Liver (tissue), 9 donors: Measurements from ENCODE around the gene ALPK3. TPM values are rescaled to one million over a fixed set of nuclear protein-coding genes. Genes with fewer than 3 reads are reported as not detected.

Source experiments
- DNase-seq: peaks from one replicate; pipeline ENCODE4 v3.0.0-alpha.2; 2017; ENCODE audit warnings: low spot score
- H3K27ac ChIP-seq, 2 donors: one replicate each; pipeline ENCODE4 v1.7.0; 2013; ENCODE audit warnings: inconsistent platforms in 2 of 2, low read length in 2 of 2, control low read depth in 1 of 2, low read depth in 1 of 2, mild to moderate bottlenecking in 1 of 2
- H3K27me3 ChIP-seq, 4 donors: one replicate each; pipeline versions ENCODE4 v1.6.1 to v1.7.0; 2013; ENCODE audit warnings: low read length in 3 of 4, inconsistent platforms in 1 of 4, mild to moderate bottlenecking in 1 of 4, moderate library complexity in 1 of 4; ENCODE audit not compliant: control insufficient read depth in 4 of 4, insufficient read depth in 4 of 4
- H3K36me3 ChIP-seq, 4 donors: one replicate each; pipeline versions ENCODE4 v1.6.1 to v1.7.0; 2013; ENCODE audit warnings: low read length in 3 of 4, mild to moderate bottlenecking in 3 of 4, low read depth in 1 of 4, moderate library complexity in 1 of 4; ENCODE audit not compliant: control insufficient read depth in 4 of 4, insufficient read depth in 3 of 4
- H3K4me1 ChIP-seq, 4 donors: one replicate each; pipeline versions ENCODE4 v1.6.1 to v1.7.0; 2013; ENCODE audit warnings: low read length in 3 of 4, mild to moderate bottlenecking in 3 of 4, moderate library complexity in 1 of 4; ENCODE audit not compliant: control insufficient read depth in 4 of 4, insufficient read depth in 4 of 4
- H3K4me3 ChIP-seq, 3 donors: one replicate each; pipeline versions ENCODE4 v1.6.1 to v1.7.0; 2013; ENCODE audit warnings: low read length in 3 of 3, control low read depth in 1 of 3, low read depth in 1 of 3, mild to moderate bottlenecking in 1 of 3
- H3K9ac ChIP-seq, 2 donors: one replicate each; pipeline ENCODE4 v1.7.0; 2013; ENCODE audit warnings: low read length in 2 of 2, mild to moderate bottlenecking in 2 of 2, moderate library complexity in 2 of 2, control low read depth in 1 of 2, low read depth in 1 of 2
- H3K9me3 ChIP-seq, 4 donors: one replicate each; pipeline versions ENCODE4 v1.6.1 to v1.7.0; 2013; ENCODE audit warnings: low read length in 3 of 4; ENCODE audit not compliant: control insufficient read depth in 4 of 4
- CTCF ChIP-seq: fragments of 150-350 bp; IDR thresholded peaks from 2 replicates; pipeline ENCODE4 v1.5.1; 2017; ENCODE audit warnings: improper control_type of control experiment, low read depth, low read length; ENCODE audit not compliant: missing input control
- EGR1 ChIP-seq, 2 donors: IDR thresholded peaks; 2 replicates each; pipeline ENCODE4 v1.6.1; 2016 to 2018; ENCODE audit warnings: antibody characterized with exemption in 2 of 2, low read depth in 2 of 2
- FOXA1 ChIP-seq: IDR thresholded peaks from 2 replicates; pipeline ENCODE4 v1.6.1; 2016; ENCODE audit warnings: antibody characterized with exemption
- FOXA2 ChIP-seq: IDR thresholded peaks from 2 replicates; pipeline ENCODE4 v1.6.1; 2016; ENCODE audit warnings: antibody characterized with exemption
- GABPA ChIP-seq, 2 donors: IDR thresholded peaks in 1 of 2; conservative IDR thresholded peaks in 1 of 2; 2 replicates each; pipeline ENCODE4 v1.6.1; 2016; ENCODE audit warnings: antibody characterized with exemption in 2 of 2, mild to moderate bottlenecking in 1 of 2, moderate library complexity in 1 of 2
- HNF4A ChIP-seq, 2 donors: conservative IDR thresholded peaks; 2 replicates each; pipeline ENCODE4 v1.6.1; 2016; ENCODE audit warnings: antibody characterized with exemption in 2 of 2, mild to moderate bottlenecking in 2 of 2
- HNF4G ChIP-seq: IDR thresholded peaks from 2 replicates; pipeline ENCODE4 v1.6.1; 2016; ENCODE audit warnings: antibody characterized with exemption
- JUND ChIP-seq, 2 donors: IDR thresholded peaks; 2 replicates each; pipeline ENCODE4 v1.6.1; 2016; ENCODE audit warnings: antibody characterized with exemption in 2 of 2
- MAX ChIP-seq: IDR thresholded peaks from 2 replicates; pipeline ENCODE4 v1.6.1; 2016; ENCODE audit warnings: antibody characterized with exemption
- NR2F2 ChIP-seq: IDR thresholded peaks from 2 replicates; pipeline ENCODE4 v1.6.1; 2016; ENCODE audit warnings: antibody characterized with exemption
- RAD21 ChIP-seq, 2 donors: IDR thresholded peaks; 2 replicates each; pipeline ENCODE4 v1.6.1; 2016; ENCODE audit warnings: antibody characterized with exemption in 2 of 2, mild to moderate bottlenecking in 2 of 2
- RXRA ChIP-seq, 2 donors: IDR thresholded peaks; 2 replicates each; pipeline ENCODE4 v1.6.1; 2017 to 2018; ENCODE audit warnings: antibody characterized with exemption in 2 of 2, mild to moderate bottlenecking in 1 of 2
- SP1 ChIP-seq: IDR thresholded peaks from 2 replicates; pipeline ENCODE4 v1.6.1; 2018; ENCODE audit warnings: antibody characterized with exemption, mild to moderate bottlenecking
- TAF1 ChIP-seq: conservative IDR thresholded peaks from 2 replicates; pipeline ENCODE4 v1.6.1; 2016; ENCODE audit warnings: antibody characterized with exemption, mild to moderate bottlenecking
- YY1 ChIP-seq: IDR thresholded peaks from 2 replicates; pipeline ENCODE4 v1.6.1; 2016; ENCODE audit warnings: antibody characterized with exemption, mild to moderate bottlenecking
- WGBS: extraction: QIAGEN DNeasy Blood & Tissue Kit; methylation state at CpG from one replicate; pipeline ENCODE4 v1.1.7; 2013; 5-methylcytosine and 5-hydroxymethylcytosine counted together
- polyA plus RNA-seq, 2 donors: library from polyadenylated mRNA; stranded (reverse) in 1 of 2; unstranded in 1 of 2; fragments of 200-250 nt in 1 of 2; fragments of >200 nt in 1 of 2; fragmentation: Nextera tagmentation in 1 of 2; extraction: Ambion mirVana in 1 of 2; gene quantifications; one replicate each; pipeline versions ENCODE4 v1.2.1 to v1.2.3, GENCODE V29; 2013 to 2015
- total RNA-seq, 2 donors: library from RNA; depleted of rRNA; stranded (reverse); fragments of >200 nt; gene quantifications; one replicate each; pipeline ENCODE4 v1.2.3, GENCODE V29; 2014
- TF ChIP-seq, protein P1 (sequence below): IDR thresholded peaks from 2 replicates; pipeline ENCODE4 v1.6.1; 2016; ENCODE audit warnings: antibody characterized with exemption
- TF ChIP-seq, protein P2 (sequence below): IDR thresholded peaks from 2 replicates; pipeline ENCODE4 v1.6.1; 2016; ENCODE audit warnings: antibody characterized with exemption
- donor health status: healthy.
- donor health status: healthy.
- donor health status: healthy.
- donor health status: healthy.
- donor health status: healthy.

Gene ALPK3
- total and polyA plus RNA-seq, 4 donors: 0.96 to 10.0 (median 2.8) TPM

GRCh38 chr15:84797212-84797611 is 19.9 kb upstream of the ALPK3 start (continued):
- TF ChIP-seq HNF4G (no peak), RXRA (IDR thresholded peaks at IDR 0.05) (no peak), YY1 (no peak)
- TF ChIP-seq, protein P1, sequence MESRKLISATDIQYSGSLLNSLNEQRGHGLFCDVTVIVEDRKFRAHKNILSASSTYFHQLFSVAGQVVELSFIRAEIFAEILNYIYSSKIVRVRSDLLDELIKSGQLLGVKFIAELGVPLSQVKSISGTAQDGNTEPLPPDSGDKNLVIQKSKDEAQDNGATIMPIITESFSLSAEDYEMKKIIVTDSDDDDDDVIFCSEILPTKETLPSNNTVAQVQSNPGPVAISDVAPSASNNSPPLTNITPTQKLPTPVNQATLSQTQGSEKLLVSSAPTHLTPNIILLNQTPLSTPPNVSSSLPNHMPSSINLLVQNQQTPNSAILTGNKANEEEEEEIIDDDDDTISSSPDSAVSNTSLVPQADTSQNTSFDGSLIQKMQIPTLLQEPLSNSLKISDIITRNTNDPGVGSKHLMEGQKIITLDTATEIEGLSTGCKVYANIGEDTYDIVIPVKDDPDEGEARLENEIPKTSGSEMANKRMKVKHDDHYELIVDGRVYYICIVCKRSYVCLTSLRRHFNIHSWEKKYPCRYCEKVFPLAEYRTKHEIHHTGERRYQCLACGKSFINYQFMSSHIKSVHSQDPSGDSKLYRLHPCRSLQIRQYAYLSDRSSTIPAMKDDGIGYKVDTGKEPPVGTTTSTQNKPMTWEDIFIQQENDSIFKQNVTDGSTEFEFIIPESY: no peak

- no peak overlapping the region for H3K4me3 ChIP-seq
- no peaks in the 10 kb centered on the region for H3K27me3 ChIP-seq
- DNase-seq: no peak
- peaks cover 13 to 41% (median 31%) of the 10 kb centered on the region in 4 donors for H3K4me1 ChIP-seq
- 87% methylated on average over 3 of the region's 3 CpGs for WGBS
- H3K9me3 ChIP-seq: no peaks in the 10 kb centered on the region
- H3K36me3 ChIP-seq: peaks cover 3 to 49% (median 41%) of the 10 kb centered on the region in 4 donors
- no peak overlapping the region for H3K9ac ChIP-seq
- no peak overlapping the region for H3K27ac ChIP-seq
- TF ChIP-seq JUND (IDR thresholded peaks at IDR 0.05): no peak
These were observed 19.4 kb upstream of the ALPK3 start for GRCh38 chr15:84797801-84798200.

GRCh38 chr15:84798436-84798946 is 18.7 kb upstream of the ALPK3 start:
- 97% methylated on average over 21 of the region's 21 CpGs for WGBS
- DNase-seq: no peak
- TF ChIP-seq, protein P2, sequence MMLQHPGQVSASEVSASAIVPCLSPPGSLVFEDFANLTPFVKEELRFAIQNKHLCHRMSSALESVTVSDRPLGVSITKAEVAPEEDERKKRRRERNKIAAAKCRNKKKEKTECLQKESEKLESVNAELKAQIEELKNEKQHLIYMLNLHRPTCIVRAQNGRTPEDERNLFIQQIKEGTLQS: no peak
- TF ChIP-seq, protein P1: no peak
- TF ChIP-seq NR2F2: no peak
- no peak for TF ChIP-seq FOXA2
- no peak for TF ChIP-seq SP1
- no peak for TF ChIP-seq HNF4G
- TF ChIP-seq HNF4A (conservative IDR thresholded peaks at IDR 0.05): no peak
- no peak for TF ChIP-seq TAF1
- no peak for TF ChIP-seq EGR1 (IDR thresholded peaks at IDR 0.05; ENCODE audit: low read depth in 2 of 2)
- no peak for TF ChIP-seq GABPA (IDR thresholded peaks at IDR 0.05 in 1 of 2, conservative IDR thresholded peaks at IDR 0.05 in 1 of 2)
- no peak for TF ChIP-seq CTCF
- no peak for TF ChIP-seq YY1
- no peak for TF ChIP-seq MAX
- no peak for TF ChIP-seq JUND (IDR thresholded peaks at IDR 0.05)
- TF ChIP-seq RXRA (IDR thresholded peaks at IDR 0.05): no peak
- TF ChIP-seq FOXA1: no peak
- TF ChIP-seq RAD21 (IDR thresholded peaks at IDR 0.05): no peak
- Histone ChIP-seq H3K4me3 (no peak overlapping the region), H3K9me3 (no peaks in the 10 kb centered on the region), H3K4me1 (peaks cover 13 to 41% (median 32%) of the 10 kb centered on the region in 4 donors), H3K9ac (peak overlapping the region in 1 of 2 donors; percentile 3), H3K36me3 (peaks cover 3 to 52% (median 39%) of the 10 kb centered on the region in 4 donors), H3K27ac (peak overlapping the region; percentile 92 to 100), H3K27me3 (no peaks in the 10 kb centered on the region)
